Myocyte (in vitro differentiated cells): ENCODE data around the gene ATP8A1. TPM values are rescaled to one million over a fixed set of nuclear protein-coding genes. Genes with fewer than 3 reads are reported as not detected.
"Not testable (repeated sequence)": the region's sequence is repeated elsewhere in the genome, so short reads cannot be mapped to it uniquely, and the experiment has no call there.

Experiments
- DNase-seq: peaks from one replicate; pipeline ENCODE4 v3.0.0-alpha.2; 2012; ENCODE audit warnings: low read depth
- total RNA-seq: library from RNA; depleted of rRNA; stranded (reverse); fragments of >200 nt; gene quantifications from 2 replicates; pipeline ENCODE4 v1.2.3, GENCODE V29; 2014

The ATP8A1 gene
- total RNA-seq, 1 donor from 2014 or later = 1.4 TPM

GRCh38 chr4:42372303-42372702 lies 284.6 kb downstream of the ATP8A1 start:
- DNase-seq = not testable (repeated sequence)

- no peak for DNase-seq
Measured at GRCh38 chr4:42371305-42372252, 285.3 kb downstream of the ATP8A1 start.

GRCh38 chr4:42369489-42369888 lies 287.4 kb downstream of the ATP8A1 start:
- no peak for DNase-seq

- no peak for DNase-seq
Measured at GRCh38 chr4:42366959-42367358, 289.9 kb downstream of the ATP8A1 start.

GRCh38 chr4:42364266-42365053 lies 292.4 kb downstream of the ATP8A1 start:
- DNase-seq = no peak

- no peak for DNase-seq
Measured at GRCh38 chr4:42363614-42364013, 293.3 kb downstream of the ATP8A1 start.

- no peak for DNase-seq
Measured at GRCh38 chr4:42362591-42362990, 294.3 kb downstream of the ATP8A1 start.

- no peak for DNase-seq
Measured at GRCh38 chr4:42361456-42361855, 295.4 kb downstream of the ATP8A1 start.

GRCh38 chr4:42360256-42360669 lies 296.6 kb downstream of the ATP8A1 start:
- no peak for DNase-seq

GRCh38 chr4:42359711-42360110 lies 297.2 kb downstream of the ATP8A1 start:
- DNase-seq = no peak

Other genes starting within 250 kb of the ATP8A1 start
- not detected in 2 replicates for gene GRXCR1, start 235.6 kb upstream of the ATP8A1 start, total RNA-seq